T-helper 17 cell (primary cell): ENCODE measurements around the gene CEBPA. TPM values are rescaled to one million over a fixed set of nuclear protein-coding genes. Genes with fewer than 3 reads are reported as not detected.

Experiments used
- ATAC-seq: fragments of 150-1000 bp; cut with Tn5 transposase; 2 replicates; pipeline ENCODE4 v1.10.0; 2021; ENCODE audit warnings: mild to moderate bottlenecking, moderate library complexity
- DNase-seq, 3 donors: peaks; one replicate each; pipeline versions ENCODE4 v3.0.0 to v3.0.0-alpha.2; 2020 to 2021
- H3K9me3 ChIP-seq: one replicate; pipeline ENCODE4 v1.7.0; 2013; ENCODE audit warnings: low read length, mild to moderate bottlenecking; ENCODE audit not compliant: control insufficient read depth, poor library complexity, severe bottlenecking
- H3K27ac Mint-ChIP-seq: one replicate; pipeline ENCODE4 v1.8.0; 2022; ENCODE audit warnings: mild to moderate bottlenecking, moderate library complexity, mixed read lengths
- H3K27me3 Mint-ChIP-seq: one replicate; pipeline ENCODE4 v1.8.0; 2022; ENCODE audit warnings: mixed read lengths
- H3K36me3 Mint-ChIP-seq: one replicate; pipeline ENCODE4 v1.8.0; 2022; ENCODE audit warnings: low read depth, mixed read lengths
- H3K4me1 Mint-ChIP-seq: one replicate; pipeline ENCODE4 v1.8.0; 2022; ENCODE audit warnings: mild to moderate bottlenecking, mixed read lengths
- H3K4me3 Mint-ChIP-seq: one replicate; pipeline ENCODE4 v1.8.0; 2022; ENCODE audit warnings: mild to moderate bottlenecking, moderate library complexity, mixed read lengths
- total RNA-seq, 4 donors: library from RNA in 2 of 4; stranded (reverse) in 2 of 4; gene quantifications; one replicate each; pipeline ENCODE4 v1.2.3 and lab custom pipeline; 2022 to 2026

CEBPA gene
- total RNA-seq, 2 donors from 2014 or later, result 2.2 to 2.4 TPM

GRCh38 chr19:33294058-33294798 lies 8.1 kb downstream of the CEBPA start:
- DNase-seq (no peak), ATAC-seq (no peak)
- Mint-ChIP-seq H3K27me3 (peaks cover 15% of the 10 kb centered on the region), H3K27ac (no peak overlapping the region), H3K36me3 (no peaks in the 10 kb centered on the region), H3K4me1 (peaks cover 2% of the 10 kb centered on the region), H3K4me3 (no peak overlapping the region)
- no peaks in the 10 kb centered on the region for H3K9me3 ChIP-seq

DNA sequence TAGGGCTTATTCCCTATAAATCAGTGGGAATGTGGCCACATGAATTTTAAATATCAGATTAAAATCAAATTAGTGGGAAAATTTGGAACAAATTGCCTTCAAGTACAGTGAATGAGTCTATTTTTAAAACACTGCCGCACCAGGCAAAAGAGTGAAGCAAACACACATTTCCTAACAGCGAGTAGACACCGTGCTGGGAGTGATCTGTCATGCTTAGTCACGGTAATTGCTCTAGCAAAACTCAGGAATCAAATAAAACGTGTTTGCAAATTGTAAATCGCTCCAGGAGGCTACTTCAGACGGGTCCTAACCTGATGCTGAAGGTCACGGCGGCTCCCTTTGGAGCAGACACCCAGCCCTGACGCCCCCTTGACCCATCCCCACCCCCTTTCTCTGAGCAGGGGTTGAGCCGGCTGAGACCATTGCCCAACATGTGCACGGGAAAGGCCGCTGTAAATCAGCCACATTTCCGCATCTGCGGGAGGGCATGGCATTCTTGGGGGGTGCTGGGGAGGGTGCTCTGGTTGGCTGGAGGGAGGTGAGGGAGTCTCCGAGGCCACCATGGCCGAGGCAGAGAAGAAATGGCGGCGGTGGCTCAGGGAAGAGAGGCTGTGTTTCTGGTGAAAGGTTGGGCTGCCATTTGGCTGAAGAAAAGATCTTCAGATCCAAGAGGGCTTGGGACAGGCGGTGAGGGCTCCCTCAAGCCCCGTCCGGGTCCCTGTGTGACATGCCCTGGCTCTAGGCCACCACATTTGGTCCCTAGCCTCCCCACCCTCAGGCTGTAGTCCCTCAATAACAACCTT lies 8.9 kb downstream of the CEBPA start:
- Mint-ChIP-seq H3K36me3 (no peaks in the 10 kb centered on the region), H3K4me1 (peaks cover 2% of the 10 kb centered on the region), H3K27me3 (peaks cover 11% of the 10 kb centered on the region), H3K4me3 (no peak overlapping the region), H3K27ac (no peak overlapping the region)
- DNase-seq (no peak), ATAC-seq (no peak)
- H3K9me3 ChIP-seq, result no peaks in the 10 kb centered on the region

DNA sequence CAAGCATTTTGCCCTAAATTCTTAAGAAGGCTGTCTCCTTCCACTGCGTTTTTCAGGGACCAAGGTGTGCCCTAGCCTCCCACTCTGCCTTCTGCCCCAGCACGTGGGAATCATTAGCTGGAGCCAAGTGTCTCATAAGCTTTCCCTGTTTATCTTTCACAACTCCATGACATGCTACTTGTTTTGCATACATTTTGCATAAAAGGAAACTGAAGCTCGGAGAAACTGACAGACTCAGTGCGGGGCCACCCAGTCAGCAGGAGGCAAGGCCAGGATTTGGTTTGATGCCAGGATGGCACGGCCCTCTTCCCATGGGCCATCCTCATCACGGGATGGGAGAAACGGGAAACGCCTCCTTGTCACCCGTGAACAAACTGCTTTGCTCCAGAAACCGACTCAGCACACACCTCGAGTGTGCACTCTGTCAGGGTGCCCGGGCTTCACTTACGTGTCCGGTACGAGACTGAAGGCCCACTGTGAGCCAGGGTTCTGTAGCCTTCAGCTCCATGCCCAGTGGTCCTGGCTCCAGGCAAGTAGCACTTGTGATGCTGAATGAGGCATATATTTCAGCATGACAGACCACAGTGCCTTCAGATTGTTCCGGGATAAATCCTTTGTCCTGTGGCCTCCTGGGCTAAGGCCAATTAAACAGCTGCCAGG lies 9.6 kb downstream of the CEBPA start:
- peaks cover 11% of the 10 kb centered on the region for H3K27me3 Mint-ChIP-seq
- H3K27ac Mint-ChIP-seq, result no peak overlapping the region
- no peaks in the 10 kb centered on the region for H3K36me3 Mint-ChIP-seq
- H3K4me1 Mint-ChIP-seq, result peaks cover 2% of the 10 kb centered on the region
- H3K9me3 ChIP-seq, result no peaks in the 10 kb centered on the region
- ATAC-seq (no peak), DNase-seq (no peak)
- no peak overlapping the region for H3K4me3 Mint-ChIP-seq

DNA sequence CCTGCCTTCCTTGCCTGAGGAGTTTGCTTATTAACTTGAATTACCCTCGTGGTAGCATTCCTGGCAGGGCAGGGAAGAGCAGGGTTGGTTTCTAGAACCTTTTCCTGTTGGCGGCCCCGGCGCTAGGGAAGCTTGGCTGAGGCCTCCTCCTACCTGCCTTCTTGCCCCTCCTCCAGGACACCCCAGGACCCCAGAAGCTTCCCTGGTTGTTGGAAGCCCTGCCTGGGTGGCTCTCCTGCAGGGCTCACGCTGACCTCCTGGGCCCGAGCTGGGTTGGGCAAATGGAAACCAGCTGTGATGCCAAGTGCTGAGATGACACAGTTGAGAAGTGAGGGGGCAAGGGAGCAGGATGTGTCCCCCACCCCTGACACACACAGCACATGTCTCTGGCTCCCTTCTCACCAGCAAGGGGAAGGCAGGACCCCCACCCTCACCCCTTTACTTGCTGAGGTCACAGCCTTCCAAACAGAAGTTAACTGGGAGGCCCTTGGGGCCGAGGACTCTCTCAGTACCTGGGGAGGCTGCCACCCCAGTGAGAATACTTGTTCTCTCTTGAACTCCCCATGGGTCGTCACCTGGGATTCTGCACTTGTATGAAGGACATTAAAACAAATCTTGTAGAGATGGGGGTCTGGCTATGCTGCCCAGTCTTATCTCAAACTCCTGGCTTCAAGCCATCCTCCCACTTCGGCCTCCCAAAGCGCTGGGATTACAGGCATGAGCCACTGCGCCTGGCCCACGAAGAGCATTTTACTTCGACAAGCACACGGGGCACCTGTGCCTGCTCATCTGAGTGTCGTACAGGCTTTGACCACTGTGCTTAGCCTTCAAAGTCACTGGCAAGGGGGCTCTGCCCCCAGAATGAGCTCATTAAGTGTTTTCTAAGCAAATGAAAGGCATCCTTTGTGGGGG lies 10.5 kb downstream of the CEBPA start:
- Mint-ChIP-seq H3K36me3 (no peaks in the 10 kb centered on the region), H3K27me3 (peaks cover 11% of the 10 kb centered on the region), H3K27ac (no peak overlapping the region), H3K4me1 (peaks cover 2% of the 10 kb centered on the region), H3K4me3 (no peak overlapping the region)
- DNase-seq (no peak), ATAC-seq (no peak)
- no peaks in the 10 kb centered on the region for H3K9me3 ChIP-seq

DNA sequence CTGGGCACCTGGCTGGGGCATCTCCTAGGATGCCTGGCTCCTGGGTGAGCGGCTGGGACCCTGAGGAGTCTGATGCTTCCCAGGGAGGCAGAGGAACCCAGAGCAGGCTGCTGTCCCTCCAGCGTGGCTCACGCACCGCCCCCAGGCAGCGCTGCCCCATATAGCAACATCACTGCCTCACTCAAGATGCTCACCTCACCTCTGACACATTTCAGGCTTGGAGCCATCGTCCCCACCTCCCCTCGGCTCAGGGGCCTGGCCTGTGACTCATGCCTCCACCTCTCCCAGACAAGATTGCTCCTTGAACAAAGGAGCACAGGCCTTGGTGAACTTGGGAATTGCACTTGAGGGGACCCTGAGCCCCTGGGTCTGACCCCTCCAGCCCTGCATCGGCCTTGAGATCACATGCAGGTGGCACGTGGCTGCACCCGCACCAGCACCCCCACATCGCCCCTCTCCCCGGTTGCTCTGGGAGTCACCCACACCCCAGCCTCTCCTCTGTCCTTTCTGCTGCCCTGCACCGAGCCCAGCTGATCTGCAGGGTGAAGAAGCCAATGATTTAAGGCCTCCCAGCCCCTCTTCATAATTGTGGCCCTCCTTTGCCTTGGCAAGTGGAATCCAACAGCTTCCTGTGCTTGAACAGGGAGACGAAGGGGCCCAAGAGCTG lies 11.2 kb downstream of the CEBPA start:
- H3K36me3 Mint-ChIP-seq, result no peaks in the 10 kb centered on the region
- no peak for DNase-seq
- no peak overlapping the region for H3K27ac Mint-ChIP-seq
- ATAC-seq, result no peak
- no peaks in the 10 kb centered on the region for H3K9me3 ChIP-seq
- H3K4me1 Mint-ChIP-seq, result peaks cover 2% of the 10 kb centered on the region
- H3K27me3 Mint-ChIP-seq, result peaks cover 11% of the 10 kb centered on the region
- no peak overlapping the region for H3K4me3 Mint-ChIP-seq

- H3K36me3 Mint-ChIP-seq, result no peaks in the 10 kb centered on the region
- H3K27me3 Mint-ChIP-seq, result peaks cover 9% of the 10 kb centered on the region
- DNase-seq, result no peak
- H3K27ac Mint-ChIP-seq, result no peak overlapping the region
- peaks cover under 1% of the 10 kb centered on the region for H3K4me1 Mint-ChIP-seq
- H3K9me3 ChIP-seq, result no peaks in the 10 kb centered on the region
- no peak overlapping the region for H3K4me3 Mint-ChIP-seq
- no peak for ATAC-seq
Measured at GRCh38 chr19:33290082-33290815, 12.1 kb downstream of the CEBPA start.

DNA sequence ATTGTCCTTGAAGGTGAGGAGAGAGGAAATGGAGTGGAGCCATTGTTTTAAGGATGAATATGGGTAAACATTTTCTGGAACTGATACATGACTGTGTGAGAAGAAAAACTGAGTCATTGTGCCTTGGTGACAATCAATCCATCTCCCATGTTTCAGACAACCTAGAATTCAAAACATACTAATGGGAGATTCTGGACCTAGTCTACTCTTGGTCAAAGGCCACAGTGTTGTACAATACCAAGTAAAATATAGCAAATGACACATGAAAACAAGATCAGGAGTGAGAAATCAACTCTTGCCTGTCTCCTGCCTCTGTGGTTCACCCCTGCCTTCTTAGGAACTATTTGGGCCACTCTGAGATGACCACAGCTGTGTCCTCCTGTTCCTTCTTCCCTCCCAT lies 13.1 kb downstream of the CEBPA start:
- no peak for ATAC-seq
- no peaks in the 10 kb centered on the region for H3K4me1 Mint-ChIP-seq
- H3K9me3 ChIP-seq, result no peaks in the 10 kb centered on the region
- no peak for DNase-seq
- H3K36me3 Mint-ChIP-seq, result no peaks in the 10 kb centered on the region
- H3K27ac Mint-ChIP-seq, result no peak overlapping the region
- peaks cover 7% of the 10 kb centered on the region for H3K27me3 Mint-ChIP-seq
- H3K4me3 Mint-ChIP-seq, result no peak overlapping the region

GRCh38 chr19:33288666-33289065 lies 13.7 kb downstream of the CEBPA start:
- Mint-ChIP-seq H3K36me3 (no peaks in the 10 kb centered on the region), H3K27ac (no peak overlapping the region), H3K4me3 (no peak overlapping the region), H3K4me1 (no peaks in the 10 kb centered on the region), H3K27me3 (peaks cover 4% of the 10 kb centered on the region)
- H3K9me3 ChIP-seq, result no peaks in the 10 kb centered on the region
- no peak for DNase-seq
- no peak for ATAC-seq

DNA sequence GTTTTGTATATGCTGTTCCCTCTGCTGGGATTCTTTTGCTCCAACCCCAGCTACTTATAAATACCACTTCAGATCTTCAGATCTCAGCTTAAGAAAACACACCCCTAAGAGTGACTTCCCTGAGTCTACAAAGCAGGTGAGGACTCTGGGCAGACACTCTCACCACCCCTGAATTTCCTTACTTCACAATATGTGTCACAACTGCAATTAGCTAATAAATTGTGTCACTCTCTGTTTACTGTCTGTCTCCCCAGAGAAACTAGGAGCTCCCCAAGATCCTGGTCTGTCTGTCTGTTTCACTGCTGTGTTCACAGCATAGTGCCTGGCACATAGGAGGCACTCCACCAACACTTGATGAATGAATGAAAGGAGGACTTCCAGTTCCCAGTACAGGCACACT lies 14.4 kb downstream of the CEBPA start:
- DNase-seq, result no peak
- ATAC-seq, result no peak
- Mint-ChIP-seq H3K4me1 (no peaks in the 10 kb centered on the region), H3K27me3 (no peaks in the 10 kb centered on the region), H3K36me3 (no peaks in the 10 kb centered on the region), H3K4me3 (no peak overlapping the region), H3K27ac (no peak overlapping the region)
- H3K9me3 ChIP-seq, result no peaks in the 10 kb centered on the region

DNA sequence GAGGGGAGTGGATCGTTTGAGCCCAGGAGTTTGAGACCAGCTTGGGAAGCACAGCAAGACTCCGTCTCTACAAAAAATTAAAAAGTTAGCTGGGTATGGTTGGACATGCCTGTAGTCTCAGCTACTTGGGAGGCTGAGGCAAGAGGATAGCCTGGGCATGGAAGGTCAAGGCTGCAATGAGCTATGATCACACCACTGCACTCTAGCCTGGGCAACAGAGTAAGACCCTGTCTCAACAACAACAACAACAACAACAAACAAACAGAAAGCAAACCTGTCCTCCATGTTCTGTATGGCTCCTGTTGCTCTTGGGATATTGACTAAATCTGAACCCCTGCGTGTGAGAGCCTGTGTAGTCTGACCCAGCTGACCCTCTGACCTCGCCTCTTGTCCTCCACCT lies 14.9 kb downstream of the CEBPA start:
- DNase-seq, result no peak
- no peak for ATAC-seq
- H3K4me1 Mint-ChIP-seq, result no peaks in the 10 kb centered on the region
- H3K27me3 Mint-ChIP-seq, result no peaks in the 10 kb centered on the region
- no peak overlapping the region for H3K27ac Mint-ChIP-seq
- no peak overlapping the region for H3K4me3 Mint-ChIP-seq
- H3K36me3 Mint-ChIP-seq, result no peaks in the 10 kb centered on the region
- no peaks in the 10 kb centered on the region for H3K9me3 ChIP-seq

DNA sequence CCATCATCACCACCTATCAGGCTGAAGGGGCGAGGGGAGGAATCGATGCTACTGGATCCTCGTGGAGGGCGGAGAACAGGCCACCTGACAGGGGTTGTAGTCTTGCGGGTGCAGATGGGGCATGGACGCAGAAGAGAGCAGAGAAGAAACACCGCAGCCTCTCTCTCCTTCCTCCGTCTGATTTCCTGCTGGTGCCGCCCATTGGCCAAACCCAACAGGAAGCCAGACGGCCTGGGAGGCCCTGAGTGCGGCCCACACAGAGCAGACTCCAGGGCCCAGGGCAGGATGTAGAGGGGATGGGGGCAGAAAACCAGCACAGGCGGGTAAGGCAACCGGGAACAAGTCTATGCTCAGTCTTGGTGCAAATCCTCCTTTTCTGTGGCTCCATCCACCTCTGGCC lies 15.4 kb downstream of the CEBPA start:
- ATAC-seq (peak; percentile 33), DNase-seq (no peak)
- Mint-ChIP-seq H3K4me1 (no peaks in the 10 kb centered on the region), H3K36me3 (no peaks in the 10 kb centered on the region), H3K27ac (peak overlapping the region; percentile 65), H3K27me3 (no peaks in the 10 kb centered on the region), H3K4me3 (peak overlapping the region; percentile 1)
- no peaks in the 10 kb centered on the region for H3K9me3 ChIP-seq

DNA sequence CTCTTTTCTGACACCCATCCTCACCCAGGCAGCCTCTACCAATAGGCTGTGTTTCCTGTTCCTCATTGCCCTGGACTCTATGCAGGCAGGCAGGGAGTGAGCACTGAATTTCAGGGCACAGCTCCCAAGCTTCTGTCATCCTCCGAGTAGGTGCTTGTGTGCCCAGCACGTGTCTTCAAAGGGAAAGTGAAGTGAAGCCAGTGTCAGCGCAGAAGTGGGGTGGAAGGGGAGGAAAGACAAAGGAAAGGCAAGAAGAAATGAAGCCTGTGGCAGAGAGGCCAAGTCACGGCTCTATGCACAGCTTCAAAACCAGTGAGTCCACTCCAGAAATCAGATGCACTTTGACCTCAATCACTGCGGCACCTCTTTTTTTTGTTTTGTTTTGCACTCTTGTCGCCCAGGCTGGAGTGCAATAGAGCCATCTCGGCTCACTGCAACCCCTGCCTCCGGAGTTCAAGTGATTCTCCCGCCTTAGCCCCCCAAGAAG lies 16.9 kb downstream of the CEBPA start:
- Mint-ChIP-seq H3K27me3 (no peaks in the 10 kb centered on the region), H3K27ac (no peak overlapping the region), H3K4me1 (peaks cover 2% of the 10 kb centered on the region), H3K36me3 (no peaks in the 10 kb centered on the region), H3K4me3 (no peak overlapping the region)
- no peak for ATAC-seq
- H3K9me3 ChIP-seq, result no peaks in the 10 kb centered on the region
- no peak for DNase-seq
